COLO668 (cell line): ENCODE data around the gene SPATA31A5.
"Not testable (repeated sequence)": the region's sequence is repeated elsewhere in the genome, so short reads cannot be mapped to it uniquely, and the experiment has no call there.

Source experiments
- DNase-seq: peaks from one replicate; lab custom pipeline; 2025; ENCODE audit not compliant: unreplicated experiment; lab: John Stamatoyannopoulos, UW

SPATA31A5 gene

DNA sequence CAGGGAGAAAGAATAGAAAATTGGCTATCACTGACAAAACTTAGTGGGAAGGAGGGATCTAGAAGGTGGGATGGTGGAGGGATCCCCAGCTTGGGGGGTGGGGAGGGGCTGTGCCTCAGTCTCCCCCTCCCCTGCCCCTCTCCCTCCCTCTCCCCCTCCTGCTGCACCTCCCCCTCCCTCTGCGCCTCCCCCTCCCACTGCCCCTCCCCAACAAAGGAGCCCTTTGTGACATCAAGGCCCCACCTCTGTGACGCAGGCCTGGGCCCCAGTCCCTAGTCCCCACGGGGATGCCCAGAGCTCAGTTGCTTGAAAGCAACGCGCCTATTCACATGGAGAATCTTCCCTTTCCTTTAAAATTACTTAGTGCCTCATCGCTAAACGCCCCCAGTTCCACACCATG, at the start of gene SPATA31A5:
SPATA31A5 (plus strand) TSS at position 301 of the 400 bp plus-strand sequence; CDS start at position 330, 29 bp downstream.
- DNase-seq: not testable (repeated sequence)

DNA sequence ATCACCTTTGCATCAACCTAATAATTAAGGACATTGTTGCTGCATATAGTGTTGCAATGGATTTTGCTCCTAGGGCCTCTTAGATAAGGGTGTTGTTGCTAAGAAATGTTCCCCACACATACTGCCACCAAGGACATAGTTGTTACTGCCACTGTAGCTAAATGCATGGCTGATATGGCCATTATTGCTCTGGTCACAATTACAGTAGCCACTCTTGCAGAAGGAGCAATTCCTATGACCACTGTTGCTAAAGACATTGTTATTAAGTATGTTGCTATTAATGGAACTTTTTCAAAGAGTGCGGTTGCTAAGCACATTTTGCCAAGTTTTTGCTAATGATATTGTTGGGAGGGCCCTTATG, 48.8 kb downstream of the SPATA31A5 start:
- DNase-seq: not testable (repeated sequence)

DNA sequence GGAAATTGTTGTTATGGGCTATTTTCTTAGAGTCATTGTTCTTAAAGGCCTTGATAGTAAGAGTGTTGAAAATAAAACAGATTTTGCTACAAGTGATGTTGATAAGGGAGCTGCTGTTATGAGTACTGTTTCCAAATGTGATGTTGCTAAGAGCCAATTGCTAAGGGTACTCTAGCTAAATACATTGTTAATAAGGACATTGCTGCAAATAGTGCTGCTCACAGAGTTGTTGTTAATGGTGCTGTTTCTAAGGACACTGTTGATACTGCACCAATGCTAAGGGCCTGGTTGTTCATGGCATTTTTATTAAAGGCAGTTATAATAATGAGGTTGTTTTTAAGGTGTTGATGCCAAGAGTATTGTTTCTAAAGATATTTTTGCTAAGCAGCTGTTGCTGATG, 52.2 kb downstream of the SPATA31A5 start:
- not testable (repeated sequence) for DNase-seq
